Testis (tissue), 3 donors: ENCODE measurements around the gene TEKT5. TPM values are rescaled to one million over a fixed set of nuclear protein-coding genes. Genes with fewer than 3 reads are reported as not detected.

Experiments used
- DNase-seq: peaks from one replicate; pipeline ENCODE4 v3.0.0-alpha.2; 2019
- H3K27ac ChIP-seq, 2 donors: fragments of 200-600 bp; sonication (generic); one replicate each; pipeline ENCODE4 v1.5.1; 2019
- H3K27me3 ChIP-seq: fragments of 200-600 bp; sonication (generic); one replicate; pipeline ENCODE4 v1.5.1; 2019
- H3K36me3 ChIP-seq: fragments of 200-600 bp; sonication (generic); one replicate; pipeline ENCODE4 v1.5.1; 2017; ENCODE audit warnings: low read depth; ENCODE audit errors: missing control alignments
- H3K4me1 ChIP-seq: fragments of 200-600 bp; sonication (generic); one replicate; pipeline ENCODE4 v1.5.1; 2019
- H3K4me3 ChIP-seq, 2 donors: fragments of 200-600 bp; sonication (generic); one replicate each; pipeline ENCODE4 v1.5.1; 2017 to 2019
- H3K9me3 ChIP-seq: fragments of 200-600 bp; sonication (generic); one replicate; pipeline ENCODE4 v1.5.1; 2017
- CTCF ChIP-seq, 3 experiments: fragments of 450-650 bp in 2 of 3; fragments of 200-600 bp in 1 of 3; sonication (generic) in 1 of 3; IDR thresholded peaks; one replicate each; pipeline ENCODE4 v1.5.1; 2016 to 2019; ENCODE audit warnings: antibody characterized with exemption in 3 of 3, mild to moderate bottlenecking in 2 of 3, moderate library complexity in 1 of 3
- POLR2A ChIP-seq: fragments of 450-650 bp; IDR thresholded peaks from one replicate; pipeline ENCODE4 v1.6.1; 2017; ENCODE audit warnings: antibody characterized with exemption, mild to moderate bottlenecking, moderate library complexity
- WGBS, 2 donors: methylation state at CpG; one replicate each; pipeline ENCODE4 v1.1.5; 2018; 5-methylcytosine and 5-hydroxymethylcytosine counted together
- intact Hi-C: fragments of 100-400 bp; cut with DNase I; formaldehyde crosslinking; loops from one replicate; pipeline ENCODE4 v1.15.1; 2023; ENCODE audit warnings: low total_unique reads
- polyA plus RNA-seq: library from polyadenylated mRNA; stranded (reverse); fragments of 350-450 nt; fragmentation: Illumina TruSeq; extraction: RNeasy Lipid Tissue Mini Kit (QIAGEN cat#74804); gene quantifications from one replicate; pipeline ENCODE4 v1.2.3, GENCODE V29; 2014; ENCODE audit warnings: low read depth, low replicate concordance; ENCODE audit not compliant: insufficient read depth
- total RNA-seq, 2 donors: library from RNA; depleted of rRNA; stranded (reverse); fragments of >200 nt; gene quantifications; one replicate each; pipeline ENCODE4 v1.2.3, GENCODE V29; 2016

The TEKT5 gene
- total and polyA plus RNA-seq, 3 donors from 2014 or later, result 20.7 to 69.1 (median 35.6) TPM

- 86 to 90% methylated on average over 6 of the region's 6 CpGs for WGBS, 2 donors
- H3K27me3 ChIP-seq, result no peaks in the 10 kb centered on the region
- intact Hi-C loops, result no loop called here
- no peak for DNase-seq
- H3K4me1 ChIP-seq, result peaks cover 7% of the 10 kb centered on the region
- no peaks in the 10 kb centered on the region for H3K9me3 ChIP-seq
- TF ChIP-seq CTCF (IDR thresholded peaks at IDR 0.05) (no peak), POLR2A (no peak)
- no peaks in the 10 kb centered on the region for H3K36me3 ChIP-seq
- H3K27ac ChIP-seq, result no peak overlapping the region
- no peak overlapping the region for H3K4me3 ChIP-seq
These were observed 78.3 kb downstream of the TEKT5 start for GRCh38 chr16:10616419-10616755.

- no peak overlapping the region for H3K4me3 ChIP-seq
- no peak for DNase-seq
- H3K36me3 ChIP-seq, result no peaks in the 10 kb centered on the region
- H3K4me1 ChIP-seq, result peaks cover 7% of the 10 kb centered on the region
- H3K9me3 ChIP-seq, result no peaks in the 10 kb centered on the region
- H3K27me3 ChIP-seq, result no peaks in the 10 kb centered on the region
- intact Hi-C loops, result no loop called here
- TF ChIP-seq CTCF (IDR thresholded peaks at IDR 0.05), result no peak
- no peak for TF ChIP-seq POLR2A
- H3K27ac ChIP-seq, result no peak overlapping the region
These were observed 80.0 kb downstream of the TEKT5 start for GRCh38 chr16:10614685-10615084.

DNA sequence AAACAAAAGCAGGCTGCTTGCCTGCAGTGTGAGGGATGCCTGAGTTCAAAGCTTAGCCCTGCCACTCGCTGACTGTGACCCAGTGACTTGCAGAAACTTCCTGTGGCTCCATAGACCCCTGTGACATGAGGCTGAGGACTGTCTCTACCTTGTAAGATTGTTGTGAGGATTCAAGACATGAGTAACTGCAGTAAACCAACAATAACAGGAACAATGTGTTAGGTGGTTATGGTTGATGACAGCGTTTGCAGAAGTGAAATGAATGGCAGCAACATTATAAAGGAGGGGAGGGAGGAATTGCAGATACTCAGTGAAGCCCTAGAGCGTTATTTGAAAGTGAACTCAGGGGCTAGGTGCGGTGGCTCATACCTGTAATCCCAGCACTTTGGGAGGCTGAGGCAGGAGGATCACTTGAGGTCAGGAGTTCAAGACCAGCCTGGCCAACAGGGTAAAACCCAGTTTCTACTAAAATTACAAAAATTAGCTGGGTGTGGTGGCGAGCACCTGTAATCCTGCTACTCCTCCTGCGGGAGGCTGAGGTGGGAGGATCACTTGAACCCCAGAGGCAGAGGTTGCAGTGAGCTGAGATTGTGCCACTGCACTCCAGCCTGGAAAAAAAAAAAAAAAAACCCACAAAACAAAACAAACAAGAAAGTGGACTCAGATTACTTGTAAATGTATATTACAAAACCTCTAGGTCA lies 80.8 kb downstream of the TEKT5 start:
- no peak for TF ChIP-seq POLR2A
- no peak for TF ChIP-seq CTCF (IDR thresholded peaks at IDR 0.05)
- Histone ChIP-seq H3K36me3 (no peaks in the 10 kb centered on the region), H3K4me1 (peaks cover 7% of the 10 kb centered on the region), H3K4me3 (no peak overlapping the region), H3K9me3 (no peaks in the 10 kb centered on the region), H3K27me3 (no peaks in the 10 kb centered on the region), H3K27ac (no peak overlapping the region)
- DNase-seq, result no peak
- WGBS, 2 donors, result 83 to 94% methylated on average over 6 of the region's 6 CpGs
- intact Hi-C loops, result no loop called here

DNA sequence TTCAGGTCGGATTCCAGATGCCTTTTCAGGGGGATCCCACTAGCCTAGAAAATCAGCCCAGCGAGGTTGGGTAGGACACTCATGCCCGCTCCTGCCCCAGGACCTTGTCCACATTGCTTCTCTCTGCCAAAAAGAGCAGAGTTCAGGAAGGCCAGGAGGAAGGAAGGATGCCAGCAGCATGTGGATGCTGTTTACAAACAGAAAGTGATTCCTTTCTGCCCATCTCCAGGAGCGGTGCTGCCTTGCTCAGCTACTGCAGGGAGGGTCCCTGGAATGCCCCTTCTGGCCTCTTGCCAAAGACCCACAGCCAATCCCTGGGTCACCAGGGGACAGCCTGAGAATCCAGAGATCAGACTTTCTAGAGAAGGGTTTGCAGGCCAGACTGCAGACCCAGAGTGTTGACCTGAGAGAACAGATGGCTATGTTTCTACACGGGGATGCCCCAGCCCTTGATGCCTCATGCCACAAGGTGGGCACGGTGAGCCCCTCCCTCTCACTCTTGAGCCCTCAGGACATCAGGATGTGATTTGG lies 82.0 kb downstream of the TEKT5 start:
- TF ChIP-seq POLR2A, result no peak
- TF ChIP-seq CTCF (IDR thresholded peaks at IDR 0.05), result no peak

GRCh38 chr16:10611825-10612342 lies 82.8 kb downstream of the TEKT5 start:
- no peak overlapping the region for H3K4me3 ChIP-seq
- WGBS, 2 donors, result 92 to 95% methylated on average over 6 of the region's 6 CpGs
- DNase-seq, result no peak
- H3K27me3 ChIP-seq, result no peaks in the 10 kb centered on the region
- no peaks in the 10 kb centered on the region for H3K36me3 ChIP-seq
- no peak for TF ChIP-seq POLR2A
- no peak for TF ChIP-seq CTCF (IDR thresholded peaks at IDR 0.05)
- intact Hi-C loops, result no loop called here
- H3K4me1 ChIP-seq, result peaks cover under 1% of the 10 kb centered on the region
- no peak overlapping the region for H3K27ac ChIP-seq
- no peaks in the 10 kb centered on the region for H3K9me3 ChIP-seq

More for the DNA sequence above, 82.0 kb downstream of the TEKT5 start:
- Histone ChIP-seq H3K36me3 (no peaks in the 10 kb centered on the region), H3K27ac (no peak overlapping the region), H3K9me3 (no peaks in the 10 kb centered on the region), H3K4me1 (peaks cover 7% of the 10 kb centered on the region), H3K4me3 (no peak overlapping the region), H3K27me3 (no peaks in the 10 kb centered on the region)
- no peak for DNase-seq
- intact Hi-C loops, result no loop called here
- WGBS, 2 donors, result 59 to 78% methylated on average over 6 of the region's 6 CpGs
